Testis (tissue), 3 donors: ENCODE data around the gene EHMT2. TPM values are rescaled to one million over a fixed set of nuclear protein-coding genes. Genes with fewer than 3 reads are reported as not detected.

ENCODE experiments used
- DNase-seq: peaks from one replicate; pipeline ENCODE4 v3.0.0-alpha.2; 2019
- H3K27ac ChIP-seq, 2 donors: fragments of 200-600 bp; sonication (generic); one replicate each; pipeline ENCODE4 v1.5.1; 2019
- H3K27me3 ChIP-seq: fragments of 200-600 bp; sonication (generic); one replicate; pipeline ENCODE4 v1.5.1; 2019
- H3K36me3 ChIP-seq: fragments of 200-600 bp; sonication (generic); one replicate; pipeline ENCODE4 v1.5.1; 2017; ENCODE audit warnings: low read depth; ENCODE audit errors: missing control alignments
- H3K4me1 ChIP-seq: fragments of 200-600 bp; sonication (generic); one replicate; pipeline ENCODE4 v1.5.1; 2019
- H3K4me3 ChIP-seq, 2 donors: fragments of 200-600 bp; sonication (generic); one replicate each; pipeline ENCODE4 v1.5.1; 2017 to 2019
- H3K9me3 ChIP-seq: fragments of 200-600 bp; sonication (generic); one replicate; pipeline ENCODE4 v1.5.1; 2017
- CTCF ChIP-seq, 3 experiments: fragments of 450-650 bp in 2 of 3; fragments of 200-600 bp in 1 of 3; sonication (generic) in 1 of 3; IDR thresholded peaks; one replicate each; pipeline ENCODE4 v1.5.1; 2016 to 2019; ENCODE audit warnings: antibody characterized with exemption in 3 of 3, mild to moderate bottlenecking in 2 of 3, moderate library complexity in 1 of 3
- POLR2A ChIP-seq: fragments of 450-650 bp; IDR thresholded peaks from one replicate; pipeline ENCODE4 v1.6.1; 2017; ENCODE audit warnings: antibody characterized with exemption, mild to moderate bottlenecking, moderate library complexity
- WGBS, 2 donors: methylation state at CpG; one replicate each; pipeline ENCODE4 v1.1.5; 2018; 5-methylcytosine and 5-hydroxymethylcytosine counted together
- intact Hi-C: fragments of 100-400 bp; cut with DNase I; formaldehyde crosslinking; loops from one replicate; pipeline ENCODE4 v1.15.1; 2023; ENCODE audit warnings: low total_unique reads
- polyA plus RNA-seq: library from polyadenylated mRNA; stranded (reverse); fragments of 350-450 nt; fragmentation: Illumina TruSeq; extraction: RNeasy Lipid Tissue Mini Kit (QIAGEN cat#74804); gene quantifications from one replicate; pipeline ENCODE4 v1.2.3, GENCODE V29; 2014; ENCODE audit warnings: low read depth, low replicate concordance; ENCODE audit not compliant: insufficient read depth
- small RNA-seq, 2 donors: library from RNA; depleted of rRNA; stranded (forward); fragments of <200 nt; gene quantifications; one replicate each; pipeline ENCODE3, GENCODE V24; 2016
- total RNA-seq, 2 donors: library from RNA; depleted of rRNA; stranded (reverse); fragments of >200 nt; gene quantifications; one replicate each; pipeline ENCODE4 v1.2.3, GENCODE V29; 2016

The EHMT2 gene
- total and polyA plus RNA-seq, 3 donors from 2014 or later, result 82.2 to 106 (median 102) TPM

GRCh38 chr6:31830886-31831335 is 66.6 kb downstream of the EHMT2 start:
- H3K36me3 ChIP-seq, result no peaks in the 10 kb centered on the region
- intact Hi-C loops, result loop anchor here (5.0 kb wide), 1 partner anchor 149 kb away; the partner anchor contains the start of gene LY6G5C
- 52 to 54% methylated on average over 6 of the region's 6 CpGs for WGBS, 2 donors
- H3K4me1 ChIP-seq, result peaks cover 17% of the 10 kb centered on the region
- no peaks in the 10 kb centered on the region for H3K27me3 ChIP-seq
- peak overlapping the region; percentile 88 to 90 for H3K27ac ChIP-seq
- TF ChIP-seq POLR2A (no peak), CTCF (IDR thresholded peaks at IDR 0.05) (no peak)
- H3K4me3 ChIP-seq, result peak overlapping the region; percentile 42 to 63
- H3K9me3 ChIP-seq, result no peaks in the 10 kb centered on the region
- no peak for DNase-seq

Small RNA genes within 50 kb of the gene (small RNA-seq; reads per million reads assigned to genes)
- gene AL645922.1 (0 reads per million in 2 donors), gene SNORD48 (445 to 1,219 reads per million in 2 donors), gene SNORD52 (0 reads per million in 2 donors)

Other genes with a start within 250 kb of the EHMT2 start
Only the 30 nearest of the 36 such genes appear.
- 10 to 100 TPM; 14.0 to 15.9 TPM for gene LY6G5B, start 227.7 kb downstream of the EHMT2 start, total RNA-seq
- 16.3 TPM for gene LY6G5B, start 227.7 kb downstream of the EHMT2 start, polyA plus RNA-seq
- gene LY6G5C, start 216.6 kb downstream of the EHMT2 start, total RNA-seq, result 10 to 100 TPM in 1 of 2 donors, 1 to 10 TPM in 1; 8.7 to 18.3 TPM
- gene LY6G5C, start 216.6 kb downstream of the EHMT2 start, polyA plus RNA-seq, result 14.0 TPM
- gene ABHD16A, start 194.4 kb downstream of the EHMT2 start, total RNA-seq, result 10 to 100 TPM; 77.0 to 85.9 TPM
- gene ABHD16A, start 194.4 kb downstream of the EHMT2 start, polyA plus RNA-seq, result 108 TPM
- gene LY6G6F, start 190.8 kb downstream of the EHMT2 start, total RNA-seq, result not detected
- gene LY6G6F, start 190.8 kb downstream of the EHMT2 start, polyA plus RNA-seq, result 0.41 TPM
- gene LY6G6D, start 182.3 kb downstream of the EHMT2 start, total RNA-seq, result not detected
- gene LY6G6D, start 182.3 kb downstream of the EHMT2 start, polyA plus RNA-seq, result not detected
- under 1 TPM in 1 of 2 donors, not detected in 1; 0.39 TPM for gene LY6G6C, start 176.0 kb downstream of the EHMT2 start, total RNA-seq
- gene LY6G6C, start 176.0 kb downstream of the EHMT2 start, polyA plus RNA-seq, result 1.4 TPM
- gene MPIG6B, start 174.3 kb downstream of the EHMT2 start, total RNA-seq, result under 1 TPM; 0.74 to 0.94 TPM
- 1.3 TPM for gene MPIG6B, start 174.3 kb downstream of the EHMT2 start, polyA plus RNA-seq
- gene DDAH2, start 168.4 kb downstream of the EHMT2 start, total RNA-seq, result 10 to 100 TPM; 19.6 to 38.0 TPM
- 50.8 TPM for gene DDAH2, start 168.4 kb downstream of the EHMT2 start, polyA plus RNA-seq
- gene CLIC1, start 161.2 kb downstream of the EHMT2 start, total RNA-seq, result 10 to 100 TPM; 35.4 to 93.5 TPM
- gene CLIC1, start 161.2 kb downstream of the EHMT2 start, polyA plus RNA-seq, result 130 TPM
- 100 to 1,000 TPM in 1 of 2 donors, 10 to 100 TPM in 1; 77.6 to 135 TPM for gene MSH5, start 157.7 kb downstream of the EHMT2 start, total RNA-seq
- gene MSH5, start 157.7 kb downstream of the EHMT2 start, polyA plus RNA-seq, result 36.2 TPM
- 10 to 100 TPM; 10.4 to 11.6 TPM for gene SAPCD1, start 135.0 kb downstream of the EHMT2 start, total RNA-seq
- 5.9 TPM for gene SAPCD1, start 135.0 kb downstream of the EHMT2 start, polyA plus RNA-seq
- gene VWA7, start 120.4 kb downstream of the EHMT2 start, total RNA-seq, result 1 to 10 TPM; 3.1 to 6.3 TPM
- gene VWA7, start 120.4 kb downstream of the EHMT2 start, polyA plus RNA-seq, result 2.7 TPM
- gene VARS1, start 101.9 kb downstream of the EHMT2 start, total RNA-seq, result 100 to 1,000 TPM in 1 of 2 donors, 10 to 100 TPM in 1; 94.8 to 131 TPM
- gene VARS1, start 101.9 kb downstream of the EHMT2 start, polyA plus RNA-seq, result 156 TPM
- 10 to 100 TPM; 43.3 to 49.6 TPM for gene LSM2, start 90.7 kb downstream of the EHMT2 start, total RNA-seq
- 55.5 TPM for gene LSM2, start 90.7 kb downstream of the EHMT2 start, polyA plus RNA-seq
- 10 to 100 TPM; 30.3 to 87.9 TPM for gene HSPA1L, start 82.4 kb downstream of the EHMT2 start, total RNA-seq
- gene HSPA1L, start 82.4 kb downstream of the EHMT2 start, polyA plus RNA-seq, result 103 TPM
- gene HSPA1A, start 82.2 kb downstream of the EHMT2 start, total RNA-seq, result 100 to 1,000 TPM; 113 to 151 TPM
- gene HSPA1A, start 82.2 kb downstream of the EHMT2 start, polyA plus RNA-seq, result 90.4 TPM
- gene HSPA1B, start 70.0 kb downstream of the EHMT2 start, total RNA-seq, result 100 to 1,000 TPM; 167 to 204 TPM
- 127 TPM for gene HSPA1B, start 70.0 kb downstream of the EHMT2 start, polyA plus RNA-seq
- gene NEU1, start 34.9 kb downstream of the EHMT2 start, total RNA-seq, result 10 to 100 TPM; 31.7 to 65.9 TPM
- 27.4 TPM for gene NEU1, start 34.9 kb downstream of the EHMT2 start, polyA plus RNA-seq
- 1 to 10 TPM in 1 of 2 donors, under 1 TPM in 1; 0.87 to 1.2 TPM for gene SLC44A4, start 18.7 kb downstream of the EHMT2 start, total RNA-seq
- 6.3 TPM for gene SLC44A4, start 18.7 kb downstream of the EHMT2 start, polyA plus RNA-seq
- 1 to 10 TPM; 5.3 to 5.6 TPM for gene ZBTB12, start 4.4 kb upstream of the EHMT2 start, total RNA-seq
- 6.3 TPM for gene ZBTB12, start 4.4 kb upstream of the EHMT2 start, polyA plus RNA-seq
- gene C2, start 30.0 kb upstream of the EHMT2 start, total RNA-seq, result 1 to 10 TPM; 5.1 to 6.3 TPM
- gene C2, start 30.0 kb upstream of the EHMT2 start, polyA plus RNA-seq, result 24.8 TPM
- 1 to 10 TPM; 4.8 to 5.8 TPM for gene CFB, start 48.4 kb upstream of the EHMT2 start, total RNA-seq
- 38.6 TPM for gene CFB, start 48.4 kb upstream of the EHMT2 start, polyA plus RNA-seq
- 100 to 1,000 TPM; 181 to 219 TPM for gene NELFE, start 61.3 kb upstream of the EHMT2 start, total RNA-seq
- gene NELFE, start 61.3 kb upstream of the EHMT2 start, polyA plus RNA-seq, result 292 TPM
- 10 to 100 TPM; 59.2 to 73.0 TPM for gene SKIC2, start 61.5 kb upstream of the EHMT2 start, total RNA-seq
- 39.6 TPM for gene SKIC2, start 61.5 kb upstream of the EHMT2 start, polyA plus RNA-seq
- gene DXO, start 74.4 kb upstream of the EHMT2 start, total RNA-seq, result 10 to 100 TPM; 43.7 to 59.1 TPM
- gene DXO, start 74.4 kb upstream of the EHMT2 start, polyA plus RNA-seq, result 96.6 TPM
- gene C4A, start 84.4 kb upstream of the EHMT2 start, total RNA-seq, result 100 to 1,000 TPM in 1 of 2 donors, 10 to 100 TPM in 1; 24.6 to 123 TPM
- 114 TPM for gene C4A, start 84.4 kb upstream of the EHMT2 start, polyA plus RNA-seq
- gene C4B, start 117.1 kb upstream of the EHMT2 start, total RNA-seq, result 10 to 100 TPM; 21.3 to 96.7 TPM
- 125 TPM for gene C4B, start 117.1 kb upstream of the EHMT2 start, polyA plus RNA-seq
- 1 to 10 TPM in 1 of 2 donors, under 1 TPM in 1; 0.81 to 1.7 TPM for gene CYP21A2, start 140.7 kb upstream of the EHMT2 start, total RNA-seq
- 0.96 TPM for gene CYP21A2, start 140.7 kb upstream of the EHMT2 start, polyA plus RNA-seq
- gene TNXB, start 211.6 kb upstream of the EHMT2 start, total RNA-seq, result 10 to 100 TPM; 42.4 to 44.0 TPM
- 78.2 TPM for gene TNXB, start 211.6 kb upstream of the EHMT2 start, polyA plus RNA-seq
- gene ATF6B, start 230.5 kb upstream of the EHMT2 start, total RNA-seq, result 100 to 1,000 TPM; 120 to 138 TPM
- 76.3 TPM for gene ATF6B, start 230.5 kb upstream of the EHMT2 start, polyA plus RNA-seq